T-cell (primary cell): ENCODE measurements around the gene TM2D1. TPM values are rescaled to one million over a fixed set of nuclear protein-coding genes. Genes with fewer than 3 reads are reported as not detected.
"Not testable (repeated sequence)": the region's sequence is repeated elsewhere in the genome, so short reads cannot be mapped to it uniquely, and the experiment has no call there.

Experiments used
- ATAC-seq, 4 experiments: fragments of 200-7000 bp in 3 of 4; fragments of 150-1000 bp in 1 of 4; cut with Tn5 transposase; replicated peaks in 1 of 4; 1 replicate in 3 of 4; 2 replicates in 1 of 4; pipeline ENCODE4 v1.10.0; 2021; ENCODE audit warnings: moderate library complexity in 3 of 4, mild to moderate bottlenecking in 2 of 4, moderate number of reproducible peaks in 1 of 4
- CTCF ChIA-PET, 2 donors: fragments of 300-600 bp; sonication (Branson Sonifier 250); formaldehyde crosslinking; loops; one replicate each; lab custom pipeline; 2022; ENCODE audit warnings: antibody characterized with exemption in 2 of 2; lab: Charles Lee
- POLR2A ChIA-PET, 2 donors: fragments of 300-600 bp; sonication (Branson Sonifier 250); formaldehyde crosslinking; loops; one replicate each; lab custom pipeline; 2022; ENCODE audit warnings: antibody characterized with exemption in 2 of 2; lab: Charles Lee
- DNase-seq, 35 experiments: peaks; one replicate each; pipeline versions ENCODE4 v3.0.0 to v3.0.0-alpha.2; 2013 to 2023
- H3K27ac ChIP-seq: one replicate; pipeline ENCODE4 v1.5.1; 2013; ENCODE audit warnings: low read length
- H3K27me3 ChIP-seq, 2 experiments: replicated peaks in 1 of 2; 1 replicate in 1 of 2; 2 replicates in 1 of 2; pipeline versions ENCODE4 v1.6.1 to v1.7.0; 2013; ENCODE audit warnings: low read length in 1 of 2, mixed read lengths in 1 of 2; ENCODE audit not compliant: control insufficient read depth in 2 of 2, insufficient read depth in 2 of 2; ENCODE audit errors: extremely low read depth in 1 of 2
- H3K36me3 ChIP-seq, 2 donors: 1 replicate in 1 of 2; 2 replicates in 1 of 2; pipeline versions ENCODE4 v1.6.1 to v1.7.0; 2013; ENCODE audit warnings: low read length in 1 of 2; ENCODE audit not compliant: control insufficient read depth in 2 of 2, insufficient read depth in 1 of 2; ENCODE audit errors: extremely low read depth in 1 of 2
- H3K4me1 ChIP-seq, 2 experiments: 1 replicate in 1 of 2; 2 replicates in 1 of 2; pipeline versions ENCODE4 v1.6.1 to v1.7.0; 2013; ENCODE audit warnings: low read length in 2 of 2, mixed read lengths in 1 of 2; ENCODE audit not compliant: insufficient read depth in 2 of 2, control insufficient read depth in 1 of 2; ENCODE audit errors: extremely low read depth in 1 of 2
- H3K4me3 ChIP-seq, 2 donors: 1 replicate in 1 of 2; 2 replicates in 1 of 2; pipeline versions ENCODE4 v1.5.1 to v1.7.0; 2013; ENCODE audit warnings: mild to moderate bottlenecking in 2 of 2, low read length in 1 of 2, moderate library complexity in 1 of 2; ENCODE audit not compliant: control insufficient read depth in 1 of 2; ENCODE audit errors: extremely low read depth in 1 of 2
- H3K9me3 ChIP-seq: 2 replicates; pipeline ENCODE4 v1.7.0; 2013
- H3K27ac Mint-ChIP-seq, 2 donors: one replicate each; pipeline ENCODE4 v1.8.0; 2020 to 2021; ENCODE audit warnings: mild to moderate bottlenecking in 2 of 2, mixed read lengths in 2 of 2
- H3K27me3 Mint-ChIP-seq, 2 donors: one replicate each; pipeline ENCODE4 v1.8.0; 2021 to 2022; ENCODE audit warnings: mixed read lengths in 2 of 2
- H3K36me3 Mint-ChIP-seq: one replicate; pipeline ENCODE4 v1.8.0; 2021; ENCODE audit warnings: mixed read lengths
- H3K4me1 Mint-ChIP-seq, 3 donors: one replicate each; pipeline ENCODE4 v1.8.0; 2020 to 2022; ENCODE audit warnings: mixed read lengths in 3 of 3, mild to moderate bottlenecking in 1 of 3
- H3K4me3 Mint-ChIP-seq, 3 donors: one replicate each; pipeline ENCODE4 v1.8.0; 2020 to 2022; ENCODE audit warnings: mild to moderate bottlenecking in 3 of 3, mixed read lengths in 3 of 3, moderate library complexity in 3 of 3
- H3K9me3 Mint-ChIP-seq, 3 donors: one replicate each; pipeline ENCODE4 v1.8.0; 2020 to 2022; ENCODE audit warnings: mixed read lengths in 3 of 3
- WGBS: methylation state at CpG from one replicate; pipeline ENCODE4 v1.1.5; 2013; ENCODE audit warnings: missing lambda C conversion rate; ENCODE audit not compliant: insufficient coverage; 5-methylcytosine and 5-hydroxymethylcytosine counted together
- total RNA-seq, 35 experiments: library from RNA in 6 of 35; stranded (reverse) in 6 of 35; fragments of 120-200 nt in 1 of 35; gene quantifications; one replicate each; pipeline versions ENCODE4 v1.2.1 to v1.2.4 and lab custom pipeline; 2013 to 2026

The TM2D1 gene
- total RNA-seq, 5 donors from 2014 or later (not counting 1 experiment from before 2014, with no cell fraction given) = 21.1 to 41.7 (median 38.5) TPM

DNA sequence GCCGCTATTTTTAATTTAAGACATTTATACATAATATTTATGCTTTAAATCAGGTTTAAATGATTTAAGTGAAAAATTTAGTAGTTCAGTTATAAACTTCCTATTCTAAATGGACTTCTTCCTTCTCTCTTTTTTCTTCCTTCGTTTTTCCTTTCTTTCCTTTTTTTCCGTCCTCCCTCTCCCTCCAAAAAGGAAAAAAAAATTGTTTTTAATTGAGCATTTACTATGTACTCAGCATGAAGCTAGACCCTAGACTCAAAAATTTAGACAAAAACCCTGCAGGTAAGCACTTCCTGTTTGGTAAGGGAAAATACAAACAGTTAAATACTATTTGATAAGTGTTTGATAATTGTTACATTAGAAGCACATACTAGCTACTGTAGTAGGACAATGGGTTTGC lies 2.6 kb upstream of the TM2D1 start:
- ChIA-PET CTCF (no interaction called here), POLR2A (interaction anchor here in 1 of 2 donors (0.6 kb wide), 1 partner anchor 87 kb away, joined by 3 read pairs; no protein-coding TSS in a partner anchor)
- Histone ChIP-seq H3K4me3 (no peak overlapping the region), H3K9me3 (no peaks in the 10 kb centered on the region), H3K4me1 (peaks cover 12 to 15% of the 10 kb centered on the region in 2 experiments), H3K36me3 (no peaks in the 10 kb centered on the region), H3K27ac (no peak overlapping the region), H3K27me3 (no peaks in the 10 kb centered on the region)
- DNase-seq (no peak), ATAC-seq (no peak)
- peaks cover 30 to 33% (median 31%) of the 10 kb centered on the region in 3 donors for H3K4me1 Mint-ChIP-seq
- peak overlapping the region in 1 of 3 donors; percentile 41 for H3K4me3 Mint-ChIP-seq
- H3K36me3 Mint-ChIP-seq = peaks cover 2% of the 10 kb centered on the region
- no peak overlapping the region for H3K27ac Mint-ChIP-seq
- WGBS = no CpG with 5 or more reads among the region's 3 CpGs
- H3K9me3 Mint-ChIP-seq = no peaks in the 10 kb centered on the region
- H3K27me3 Mint-ChIP-seq = no peaks in the 10 kb centered on the region

DNA sequence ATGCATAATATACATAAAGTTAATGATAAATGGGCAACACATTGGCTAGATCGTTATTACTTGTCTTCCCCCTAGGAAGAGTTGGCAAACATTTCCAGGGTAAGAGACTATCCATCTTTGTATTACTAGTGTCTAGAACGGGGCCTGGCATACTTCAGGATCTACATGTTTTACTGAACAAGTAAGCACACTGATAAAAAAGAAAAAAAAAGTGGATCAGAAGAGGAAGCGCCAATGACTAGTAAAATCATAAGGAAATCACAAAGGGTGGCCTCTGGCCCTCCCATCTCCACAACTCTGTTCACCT lies 482 bp downstream of the TM2D1 start:
- CTCF ChIA-PET = no interaction called here
- no peak for DNase-seq
- Mint-ChIP-seq H3K27me3 (no peaks in the 10 kb centered on the region), H3K27ac (peak overlapping the region; percentile 94 to 99), H3K4me3 (peak overlapping the region; percentile 94 to 97 (median 97)), H3K36me3 (peaks cover 2% of the 10 kb centered on the region), H3K4me1 (peaks cover 41 to 42% (median 41%) of the 10 kb centered on the region in 3 donors), H3K9me3 (no peaks in the 10 kb centered on the region)
- Histone ChIP-seq H3K4me3 (peak overlapping the region; percentile 97 to 100), H3K9me3 (no peaks in the 10 kb centered on the region), H3K27ac (peak overlapping the region; percentile 94), H3K4me1 (peaks cover 14 to 15% of the 10 kb centered on the region in 2 experiments), H3K27me3 (no peaks in the 10 kb centered on the region), H3K36me3 (peaks cover 0 to 5% of the 10 kb centered on the region in 2 donors)
- no CpG with 5 or more reads among the region's 3 CpGs for WGBS
- no peak for ATAC-seq
- POLR2A ChIA-PET = no interaction called here

DNA sequence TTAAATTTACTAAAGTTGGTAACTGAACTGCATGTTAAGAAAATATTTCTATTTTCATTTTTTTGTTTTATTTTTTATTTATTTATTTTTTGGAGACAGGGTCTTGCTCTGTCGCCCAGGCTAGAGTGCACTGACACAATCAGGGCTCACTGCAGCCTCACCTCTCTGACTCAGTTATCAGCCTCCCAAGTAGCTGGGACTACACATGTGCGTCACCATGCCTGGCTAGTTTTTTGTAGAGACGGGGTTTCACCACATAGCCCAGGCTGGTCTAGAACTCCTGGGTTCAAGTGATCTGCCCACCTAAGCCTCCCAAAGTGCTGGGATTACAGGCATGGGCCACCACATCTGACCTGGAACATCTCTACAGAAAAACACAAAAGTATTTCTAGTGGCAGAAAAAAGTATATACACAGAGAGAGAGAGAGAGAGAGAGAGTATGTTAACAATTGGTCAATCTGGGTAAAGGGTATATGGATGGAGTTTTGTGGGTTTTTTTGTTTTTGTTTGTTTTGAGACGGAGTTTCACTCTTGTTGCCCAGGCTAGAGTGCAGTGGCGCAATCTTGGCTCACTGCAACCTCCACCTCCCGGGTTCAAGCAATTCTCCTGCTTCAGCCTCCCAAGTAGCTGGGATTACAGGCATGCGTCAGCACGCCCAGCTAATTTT lies 5.8 kb downstream of the TM2D1 start:
- H3K27ac ChIP-seq, H3K4me3 Mint-ChIP-seq, H3K4me3 ChIP-seq, H3K27me3 ChIP-seq, H3K9me3 ChIP-seq, POLR2A ChIA-PET, DNase-seq, H3K9me3 Mint-ChIP-seq, H3K27me3 Mint-ChIP-seq, ATAC-seq, H3K4me1 ChIP-seq, H3K36me3 ChIP-seq, CTCF ChIA-PET: not testable (repeated sequence)
- H3K36me3 Mint-ChIP-seq = peaks cover 22% of the 10 kb centered on the region
- peak overlapping the region in 1 of 2 donors; percentile 8 for H3K27ac Mint-ChIP-seq
- peaks cover 41 to 46% (median 42%) of the 10 kb centered on the region in 3 donors for H3K4me1 Mint-ChIP-seq
- 94% methylated on average over 3 of the region's 8 CpGs for WGBS

DNA sequence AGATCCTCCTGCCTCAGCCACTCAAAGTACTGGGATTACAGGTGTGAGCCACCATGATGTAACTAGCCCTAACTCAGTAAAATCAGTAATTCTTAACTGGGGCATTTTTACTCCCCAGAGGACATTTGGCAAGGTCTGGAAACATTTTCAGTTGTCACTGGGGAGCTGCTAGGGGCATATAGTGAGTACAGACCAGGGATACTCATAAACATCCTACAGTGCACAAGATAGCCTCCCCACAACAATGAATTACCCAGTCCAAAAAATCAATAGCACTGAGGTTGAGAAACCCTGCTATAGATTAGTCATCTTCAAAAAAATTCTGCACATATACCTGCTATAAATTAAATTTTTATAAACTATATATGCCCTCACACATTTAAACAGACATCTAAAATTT lies 13.0 kb downstream of the TM2D1 start:
- Mint-ChIP-seq H3K4me3 (no peak overlapping the region), H3K27me3 (no peaks in the 10 kb centered on the region), H3K27ac (no peak overlapping the region), H3K36me3 (peaks cover 23% of the 10 kb centered on the region), H3K9me3 (no peaks in the 10 kb centered on the region), H3K4me1 (peaks cover 13 to 25% (median 17%) of the 10 kb centered on the region in 3 donors)
- ATAC-seq (no peak), DNase-seq (no peak)
- ChIA-PET POLR2A (no interaction called here), CTCF (no interaction called here)
- Histone ChIP-seq H3K4me3 (no peak overlapping the region), H3K9me3 (no peaks in the 10 kb centered on the region), H3K27ac (no peak overlapping the region), H3K36me3 (peaks cover 7 to 35% of the 10 kb centered on the region in 2 donors), H3K27me3 (no peaks in the 10 kb centered on the region), H3K4me1 (peaks cover 0 to 2% of the 10 kb centered on the region in 2 experiments)

DNA sequence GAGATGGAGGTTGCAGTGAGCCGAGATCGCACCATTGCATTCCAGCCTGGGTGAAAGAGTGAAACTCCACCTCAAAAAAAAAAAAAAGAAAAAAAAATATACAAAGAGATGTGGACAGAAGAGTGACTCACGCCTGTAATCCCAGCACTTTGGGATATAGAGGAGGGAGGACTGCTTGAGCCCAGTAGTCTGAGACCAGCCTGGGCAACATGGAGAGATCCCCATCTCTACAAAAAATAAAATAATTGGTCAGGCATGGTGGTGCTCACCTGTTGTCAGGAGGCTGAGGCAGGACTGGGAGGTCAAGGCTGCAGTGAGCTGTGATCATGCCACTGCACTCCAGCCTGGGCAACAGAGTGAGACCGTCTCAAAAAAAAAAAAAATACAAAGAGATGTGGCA lies 13.7 kb downstream of the TM2D1 start:
- H3K27me3 Mint-ChIP-seq, H3K27ac Mint-ChIP-seq, DNase-seq, ATAC-seq, H3K4me3 Mint-ChIP-seq, H3K27ac ChIP-seq, H3K4me3 ChIP-seq, H3K27me3 ChIP-seq, H3K4me1 ChIP-seq, H3K9me3 Mint-ChIP-seq, H3K9me3 ChIP-seq, POLR2A ChIA-PET: not testable (repeated sequence)
- H3K36me3 ChIP-seq = peaks cover 7 to 35% of the 10 kb centered on the region in 2 donors
- Mint-ChIP-seq H3K4me1 (peaks cover 10 to 20% (median 14%) of the 10 kb centered on the region in 3 donors), H3K36me3 (peaks cover 20% of the 10 kb centered on the region)
- no CpG with 5 or more reads among the region's 4 CpGs for WGBS
- CTCF ChIA-PET = interaction anchor here in 1 of 2 donors (0.6 kb wide), 1 partner anchor 10 kb away, joined by 6 read pairs; no protein-coding TSS in a partner anchor

DNA sequence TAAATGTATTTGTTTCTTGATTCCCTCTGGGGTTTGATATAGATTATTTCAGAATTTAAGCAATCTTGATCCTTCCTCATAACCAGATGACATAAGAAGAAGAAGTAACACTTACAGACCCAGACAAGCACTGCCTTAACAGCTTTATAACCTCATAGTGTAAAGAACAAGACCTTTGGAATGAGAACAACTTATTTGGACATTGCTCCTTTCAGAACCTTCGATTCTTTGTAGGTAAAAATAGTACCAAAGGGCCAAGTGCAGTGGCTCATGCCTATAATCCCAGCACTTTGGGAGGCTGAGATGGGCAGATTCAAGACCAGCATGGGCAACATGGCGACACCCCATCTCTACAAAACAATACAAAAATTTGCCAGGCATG lies 15.0 kb downstream of the TM2D1 start:
- Mint-ChIP-seq H3K36me3 (peaks cover 23% of the 10 kb centered on the region), H3K27ac (peak overlapping the region in 1 of 2 donors; percentile 16), H3K9me3 (no peaks in the 10 kb centered on the region), H3K4me1 (peaks cover 9 to 20% (median 12%) of the 10 kb centered on the region in 3 donors), H3K4me3 (no peak overlapping the region), H3K27me3 (no peaks in the 10 kb centered on the region)
- ChIA-PET POLR2A (no interaction called here), CTCF (no interaction called here)
- ATAC-seq (no peak), DNase-seq (no peak)
- no peaks in the 10 kb centered on the region for H3K27me3 ChIP-seq
- no peaks in the 10 kb centered on the region for H3K9me3 ChIP-seq
- H3K36me3 ChIP-seq = peaks cover 7 to 46% of the 10 kb centered on the region in 2 donors
- no peak overlapping the region for H3K27ac ChIP-seq
- WGBS = no CpG with 5 or more reads among the region's 2 CpGs
- no peak overlapping the region for H3K4me3 ChIP-seq
- peaks cover 0 to 2% of the 10 kb centered on the region in 2 experiments for H3K4me1 ChIP-seq
